ENCODE data around the gene FBXL13.
"Not testable (repeated sequence)": the region's sequence is repeated elsewhere in the genome, so short reads cannot be mapped to it uniquely, and the experiment has no call there.

The FBXL13 gene

DNA sequence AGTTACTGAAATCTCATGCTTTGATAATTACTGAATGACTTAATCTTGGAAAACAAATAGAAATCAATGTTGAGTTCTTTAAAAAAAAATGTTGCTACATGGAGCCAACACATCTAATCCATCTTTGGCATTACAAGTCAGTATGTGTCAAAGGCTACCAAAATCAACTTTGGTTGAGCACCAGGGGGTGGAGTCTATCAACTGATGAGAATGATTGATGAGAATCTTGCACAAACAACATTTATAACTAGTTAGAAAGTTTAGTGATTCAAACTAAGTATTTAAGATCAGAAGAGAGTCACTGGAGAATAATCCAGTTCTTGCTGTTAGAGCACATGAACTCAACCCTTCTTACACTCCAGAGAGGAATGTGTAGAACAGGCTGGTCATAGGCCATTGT is 232.3 kb downstream of the FBXL13 start:
- DNase-seq, result no peak

GRCh38 chr7:102841290-102841689 is 233.3 kb downstream of the FBXL13 start:
- peak in 1 of 3 donors; percentile 16 for DNase-seq

DNA sequence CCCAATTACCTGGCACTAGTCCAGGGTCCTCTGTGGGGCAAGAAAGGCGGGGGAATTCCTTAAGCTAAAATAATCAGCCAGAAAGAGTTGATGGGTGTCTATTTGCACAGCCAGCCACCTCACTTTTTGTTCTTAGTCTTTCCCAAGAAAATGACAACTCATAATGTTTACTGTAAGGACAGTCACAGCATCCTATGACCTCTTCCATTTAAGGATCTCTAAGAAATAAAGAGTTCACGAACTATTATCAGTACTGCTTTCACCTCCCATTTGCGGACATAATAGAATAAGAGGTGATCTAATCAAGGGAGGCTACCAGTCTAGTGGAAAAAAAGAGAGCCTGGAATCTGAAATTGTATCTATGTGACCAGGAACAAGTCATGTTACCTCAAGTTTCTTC is 234.2 kb downstream of the FBXL13 start:
- peak in 2 of 3 donors; percentile 32 to 44 for DNase-seq

GRCh38 chr7:102838572-102839101 is 236.0 kb downstream of the FBXL13 start:
- not testable (repeated sequence) for DNase-seq

DNA sequence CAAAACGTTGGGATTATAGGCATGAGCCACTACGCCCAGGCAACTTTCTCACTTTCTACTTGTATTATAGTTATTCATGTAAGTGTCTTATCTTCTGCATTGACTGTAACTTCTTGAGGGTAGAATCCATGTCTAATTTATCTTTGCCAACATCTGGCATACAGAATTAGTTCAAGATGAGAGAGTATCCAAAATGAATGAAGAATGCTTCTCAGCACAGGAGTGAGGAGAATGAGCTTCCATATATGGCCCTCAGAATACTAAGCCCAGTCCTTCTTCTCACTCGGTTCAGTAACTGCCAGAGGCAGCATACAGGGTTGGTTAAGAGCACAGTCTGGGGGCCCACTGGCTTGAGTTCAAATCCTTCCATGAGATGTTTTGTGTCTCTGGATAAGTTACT is 236.8 kb downstream of the FBXL13 start:
- no peak for DNase-seq

DNA sequence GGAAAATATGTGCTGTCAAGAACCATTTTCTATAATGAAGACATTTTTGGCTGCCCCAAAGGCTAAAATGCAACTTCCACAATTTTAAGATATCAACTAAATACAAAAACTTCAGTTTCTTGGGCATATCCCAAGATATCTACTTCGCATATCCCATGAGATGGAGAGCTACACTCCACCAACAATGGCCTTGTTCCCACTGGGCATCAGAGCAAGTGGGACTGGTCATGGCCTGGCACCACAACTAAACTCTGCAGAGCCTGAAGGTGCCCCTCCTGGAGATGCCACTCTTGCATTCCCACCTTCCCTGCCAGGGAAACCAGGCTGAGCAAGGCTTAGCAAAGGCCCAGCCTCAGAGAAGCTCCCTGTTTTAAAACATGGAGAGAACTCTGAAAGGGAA is 237.6 kb downstream of the FBXL13 start:
- DNase-seq, result no peak

GRCh38 chr7:102836191-102836919 is 238.2 kb downstream of the FBXL13 start:
- peak; percentile 45 to 53 (median 49) for DNase-seq

- DNase-seq, result peak; percentile 56 to 87 (median 87)
These were observed 239.6 kb downstream of the FBXL13 start for GRCh38 chr7:102834999-102835398.

DNA sequence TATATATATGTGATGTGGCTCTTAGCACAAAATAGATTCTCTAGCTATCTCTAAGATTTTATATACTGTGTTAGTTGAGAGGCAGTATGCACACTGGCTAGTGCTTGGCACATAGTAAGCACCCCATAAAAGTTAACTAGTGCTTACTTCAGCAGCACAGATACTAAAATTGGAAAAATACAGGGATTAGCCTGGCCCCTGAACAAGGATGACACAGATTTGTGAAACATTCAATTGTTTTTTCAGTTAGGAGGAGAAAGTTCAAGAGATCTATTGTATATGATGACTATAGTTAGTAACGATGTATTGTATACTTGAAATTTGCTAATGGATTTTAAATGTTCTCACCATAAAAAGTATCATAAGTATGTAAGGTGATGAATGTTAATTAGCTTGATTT is 240.1 kb downstream of the FBXL13 start:
- DNase-seq, result no peak

DNA sequence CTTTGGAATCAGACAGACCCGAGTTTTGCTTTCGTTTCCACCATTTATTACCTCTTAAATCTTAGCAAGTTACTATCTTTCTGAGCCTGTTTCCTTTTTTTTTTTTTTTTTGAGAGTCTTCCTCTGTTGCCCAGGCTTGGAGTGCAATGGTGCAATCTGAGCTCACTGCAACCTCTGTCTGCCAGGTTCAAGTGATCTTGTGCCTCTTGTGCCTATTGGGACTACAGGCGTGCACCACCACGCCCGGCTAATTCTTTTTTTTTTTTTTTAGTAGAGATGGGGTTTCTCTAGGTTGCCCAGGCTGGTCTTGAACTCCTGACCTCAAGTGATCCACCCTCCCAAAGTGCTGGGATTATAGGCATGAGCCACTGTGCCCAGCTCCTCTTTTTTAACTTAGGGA is 241.3 kb downstream of the FBXL13 start:
- no peak for DNase-seq

GRCh38 chr7:102832674-102833073 is 241.9 kb downstream of the FBXL13 start:
- DNase-seq, result no peak

- no peak for DNase-seq
These were observed 244.4 kb downstream of the FBXL13 start for GRCh38 chr7:102830197-102830596.

DNA sequence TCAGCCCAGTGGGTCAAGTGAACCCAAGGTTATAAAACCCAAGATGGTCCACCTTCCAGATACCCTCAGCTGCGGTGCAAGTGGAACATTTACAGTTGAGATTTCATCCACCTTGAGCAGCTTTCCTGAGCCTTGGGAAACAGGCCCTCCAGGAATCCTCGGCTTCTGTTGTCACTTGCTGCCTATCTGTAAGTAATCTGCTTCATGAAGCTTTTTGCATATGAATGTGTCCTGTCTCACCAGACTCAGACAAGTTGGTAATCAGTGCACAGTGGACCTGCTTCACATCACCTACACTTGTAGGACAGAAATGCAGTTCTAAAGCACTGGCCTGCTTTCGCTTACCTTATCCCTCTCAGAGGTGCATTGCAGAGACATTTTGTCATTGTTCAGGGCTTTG is 245.5 kb downstream of the FBXL13 start:
- no peak for DNase-seq

- peak; percentile 41 to 59 (median 53) for DNase-seq
These were observed 246.3 kb downstream of the FBXL13 start for GRCh38 chr7:102828286-102828685.

GRCh38 chr7:102823390-102824119 is 251.0 kb downstream of the FBXL13 start:
- DNase-seq, result no peak

DNA sequence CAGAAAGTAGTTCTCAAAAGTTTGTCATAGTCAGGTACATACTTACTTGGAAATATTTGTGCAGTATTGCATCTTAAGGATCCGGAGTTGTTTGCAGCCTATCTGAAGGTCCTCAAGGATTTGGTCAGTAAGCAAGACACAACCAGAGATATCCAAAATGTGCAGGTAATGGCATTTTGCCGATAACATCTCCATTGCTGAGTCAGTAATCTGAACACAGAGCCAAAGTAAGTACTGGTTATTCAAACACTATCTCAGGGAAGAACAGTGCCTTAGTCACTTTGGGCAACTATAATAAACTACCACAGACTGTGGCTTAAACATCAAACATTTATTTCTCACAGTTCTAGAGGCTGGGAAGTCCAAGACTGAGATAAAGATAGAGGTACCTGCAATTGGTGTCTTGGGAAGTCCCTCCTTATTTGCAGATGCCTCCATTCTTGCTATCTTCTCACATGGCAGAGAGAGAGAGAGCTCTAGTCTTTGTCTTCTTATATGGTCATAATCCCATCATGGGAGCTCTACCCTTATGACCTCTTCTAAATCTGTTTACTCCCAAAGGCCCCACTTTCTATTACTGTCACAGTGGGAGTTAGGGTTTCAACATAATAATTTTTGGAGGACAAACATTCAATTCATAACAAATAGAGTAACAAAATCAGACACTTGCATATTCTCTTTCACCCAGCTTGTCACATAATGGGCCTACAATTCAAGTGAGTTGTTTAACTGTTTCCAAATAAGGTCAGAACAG is 252.4 kb downstream of the FBXL13 start:
- DNase-seq, result no peak

GRCh38 chr7:102819151-102819550 is 255.4 kb downstream of the FBXL13 start:
- DNase-seq, result no peak

- DNase-seq, result no peak
These were observed 256.7 kb downstream of the FBXL13 start for GRCh38 chr7:102817616-102818573.

DNA sequence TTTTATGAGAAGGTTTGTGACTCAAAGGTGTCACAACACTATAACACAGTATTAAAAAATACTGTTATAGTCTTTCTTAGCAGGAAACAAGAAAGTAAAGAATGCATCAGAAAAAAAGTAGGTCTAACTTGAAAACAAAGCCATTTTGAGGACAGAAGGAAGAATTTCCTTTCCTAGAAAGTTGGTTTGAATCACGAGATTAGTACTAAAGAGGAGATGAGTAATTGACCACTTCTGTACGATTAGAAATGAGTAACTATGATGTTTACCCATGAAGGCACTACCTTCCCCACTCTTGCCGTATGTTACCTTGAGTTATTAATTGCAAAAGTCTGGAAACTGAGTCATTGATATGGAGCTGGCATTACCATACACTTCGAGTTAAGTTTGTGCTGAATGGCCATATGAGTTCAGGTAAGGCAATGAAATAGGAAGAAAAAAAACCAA is 260.5 kb downstream of the FBXL13 start:
- peak in 2 of 3 donors; percentile 32 to 42 for DNase-seq

DNA sequence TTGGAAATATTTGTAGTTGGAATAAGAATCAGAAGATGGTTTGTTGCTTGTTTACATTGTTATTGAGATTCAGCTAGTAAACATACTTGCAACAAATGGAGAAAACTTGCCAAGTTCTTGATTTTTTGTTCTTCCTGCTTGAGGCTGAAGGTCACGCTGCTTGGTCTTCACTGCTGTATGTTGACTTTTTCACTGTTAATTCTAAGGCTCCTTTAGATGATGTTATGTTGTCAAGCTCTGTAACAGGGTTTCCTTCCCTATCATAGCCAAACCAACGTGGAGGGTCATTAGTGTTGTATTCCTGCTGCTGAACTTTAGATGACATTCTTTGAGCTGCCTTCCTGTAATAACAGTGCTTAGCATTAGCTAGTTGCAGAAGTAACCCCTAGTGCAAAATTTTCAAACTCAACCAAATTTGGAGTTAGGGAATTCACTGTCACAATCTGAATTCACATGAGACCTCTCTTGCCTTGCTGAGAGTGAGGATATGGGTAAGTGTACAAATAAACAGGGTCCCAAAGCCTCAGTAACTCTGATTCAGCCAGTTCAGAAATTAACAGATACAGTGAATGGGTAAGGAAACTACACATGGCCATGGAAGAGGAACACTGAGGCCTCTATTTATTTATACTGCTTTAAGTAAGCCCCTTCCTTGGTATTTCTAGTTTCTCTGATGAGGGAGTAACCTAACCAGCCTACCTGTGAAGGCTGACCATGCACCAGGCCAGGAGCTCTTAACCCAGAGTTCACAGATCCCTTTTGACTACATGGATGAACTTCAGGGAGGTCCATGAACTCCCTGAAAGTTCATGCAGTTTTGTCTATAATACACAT is 261.2 kb downstream of the FBXL13 start:
- no peak for DNase-seq

All from suppressor macrophage treated with lipopolysaccharide for 1 hour (primary cell).